ENCODE measurements around the gene APBB2. TPM values are rescaled to one million over a fixed set of nuclear protein-coding genes. Genes with fewer than 3 reads are reported as not detected.

APBB2 gene
- total and polyA plus RNA-seq, 2 experiments from 2014 or later, result 24.1 to 61.0 TPM

GRCh38 chr4:40962551-40963180 lies 251.7 kb downstream of the APBB2 start:
- H3K27me3 ChIP-seq (replicated peaks; ENCODE audit: insufficient read depth), result no peaks in the 10 kb centered on the region
- peaks cover 13% of the 10 kb centered on the region; the same call in 1 of the 2 replicates for H3K79me2 ChIP-seq (ENCODE audit: insufficient read depth)
- H3K4me3 ChIP-seq, result no peak overlapping the region
- H2AFZ ChIP-seq, result no peak overlapping the region
- H3K36me3 ChIP-seq (ENCODE audit: low read depth), result no peaks in the 10 kb centered on the region
- H3K4me2 ChIP-seq (ENCODE audit: unreplicated experiment), result no peak overlapping the region
- WGBS, 2 experiments (ENCODE audit: low coverage in 1 of 2, low lambda C conversion rate in 2 of 2, missing lambda C conversion rate in 2 of 2), result 78 to 79% methylated on average over 7 of the region's 7 CpGs
- no peaks in the 10 kb centered on the region for H3K9me2 ChIP-seq (ENCODE audit: insufficient read depth)
- no peak for DNase-seq
- no peaks in the 10 kb centered on the region for H3K9me3 ChIP-seq (ENCODE audit: low read depth)
- no peaks in the 10 kb centered on the region for H4K20me1 ChIP-seq (ENCODE audit: insufficient read depth)
- in situ Hi-C loops (cut with MboI), result no loop called here
- no peak overlapping the region for H3K9ac ChIP-seq
- H3F3A ChIP-seq (ENCODE audit: insufficient read depth), result peaks cover 11% of the 10 kb centered on the region
- TF ChIP-seq EZH2 (IDR thresholded peaks at IDR 0.05; ENCODE audit: insufficient read depth, poor library complexity, severe bottlenecking), result no peak
- TF ChIP-seq EZH2phosphoT487 (IDR thresholded peaks at IDR 0.05; ENCODE audit: insufficient read depth, low read depth), result no peak
- H3K27ac ChIP-seq, result no peak overlapping the region
- peaks cover 18% of the 10 kb centered on the region for H3K4me1 ChIP-seq (ENCODE audit: insufficient read depth)

GRCh38 chr4:40960941-40961340 lies 253.4 kb downstream of the APBB2 start:
- Histone ChIP-seq H3K79me2 (ENCODE audit: insufficient read depth) (peaks cover 13% of the 10 kb centered on the region; the same call in 1 of the 2 replicates), H2AFZ (no peak overlapping the region), H3K4me3 (no peak overlapping the region), H3K9me3 (ENCODE audit: low read depth) (no peaks in the 10 kb centered on the region), H4K20me1 (ENCODE audit: insufficient read depth) (no peaks in the 10 kb centered on the region), H3K27ac (no peak overlapping the region), H3K4me2 (ENCODE audit: unreplicated experiment) (no peak overlapping the region), H3K36me3 (ENCODE audit: low read depth) (no peaks in the 10 kb centered on the region), H3K9me2 (ENCODE audit: insufficient read depth) (no peaks in the 10 kb centered on the region), H3F3A (ENCODE audit: insufficient read depth) (peaks cover 11% of the 10 kb centered on the region), H3K4me1 (ENCODE audit: insufficient read depth) (peaks cover 23% of the 10 kb centered on the region), H3K27me3 (replicated peaks; ENCODE audit: insufficient read depth) (no peaks in the 10 kb centered on the region), H3K9ac (no peak overlapping the region)
- no peak for TF ChIP-seq EZH2 (IDR thresholded peaks at IDR 0.05; ENCODE audit: insufficient read depth, poor library complexity, severe bottlenecking)
- no peak for TF ChIP-seq EZH2phosphoT487 (IDR thresholded peaks at IDR 0.05; ENCODE audit: insufficient read depth, low read depth)
- in situ Hi-C loops (cut with MboI), result no loop called here
- WGBS, 2 experiments (ENCODE audit: low coverage in 1 of 2, low lambda C conversion rate in 2 of 2, missing lambda C conversion rate in 2 of 2), result 100% methylated on average over 1 of the region's 1 CpG
- DNase-seq, result no peak

- Histone ChIP-seq H3K9me2 (ENCODE audit: insufficient read depth) (no peaks in the 10 kb centered on the region), H3K4me2 (ENCODE audit: unreplicated experiment) (peak overlapping the region; percentile 7), H3K79me2 (ENCODE audit: insufficient read depth) (peaks cover 13% of the 10 kb centered on the region), H3K27me3 (replicated peaks; ENCODE audit: insufficient read depth) (no peaks in the 10 kb centered on the region), H3K4me1 (ENCODE audit: insufficient read depth) (peaks cover 14% of the 10 kb centered on the region), H2AFZ (no peak overlapping the region), H3K27ac (no peak overlapping the region), H3K4me3 (no peak overlapping the region), H3K9ac (no peak overlapping the region), H4K20me1 (ENCODE audit: insufficient read depth) (no peaks in the 10 kb centered on the region), H3K9me3 (ENCODE audit: low read depth) (no peaks in the 10 kb centered on the region), H3F3A (ENCODE audit: insufficient read depth) (no peaks in the 10 kb centered on the region; the same call in 1 of the 2 replicates), H3K36me3 (ENCODE audit: low read depth) (no peaks in the 10 kb centered on the region)
- 30 to 38% methylated on average over 6 of the region's 6 CpGs for WGBS, 2 experiments (ENCODE audit: low coverage in 1 of 2, low lambda C conversion rate in 2 of 2, missing lambda C conversion rate in 2 of 2)
- in situ Hi-C loops (cut with MboI), result no loop called here
- TF ChIP-seq EZH2phosphoT487 (IDR thresholded peaks at IDR 0.05; ENCODE audit: insufficient read depth, low read depth) (no peak), EZH2 (IDR thresholded peaks at IDR 0.05; ENCODE audit: insufficient read depth, poor library complexity, severe bottlenecking) (no peak)
- DNase-seq, result no peak
These were observed 257.1 kb downstream of the APBB2 start for GRCh38 chr4:40957281-40957680.

GRCh38 chr4:40956721-40957255 lies 257.6 kb downstream of the APBB2 start:
- H3K9me3 ChIP-seq (ENCODE audit: low read depth), result no peaks in the 10 kb centered on the region
- no peak overlapping the region for H2AFZ ChIP-seq
- no peak overlapping the region for H3K27ac ChIP-seq
- TF ChIP-seq EZH2 (IDR thresholded peaks at IDR 0.05; ENCODE audit: insufficient read depth, poor library complexity, severe bottlenecking) (no peak), EZH2phosphoT487 (IDR thresholded peaks at IDR 0.05; ENCODE audit: insufficient read depth, low read depth) (no peak)
- no peak overlapping the region for H3K9ac ChIP-seq
- in situ Hi-C loops (cut with MboI), result no loop called here
- H3K9me2 ChIP-seq (ENCODE audit: insufficient read depth), result no peaks in the 10 kb centered on the region
- DNase-seq, result peak; percentile 43
- 49 to 51% methylated on average over 5 of the region's 5 CpGs for WGBS, 2 experiments (ENCODE audit: low coverage in 1 of 2, low lambda C conversion rate in 2 of 2, missing lambda C conversion rate in 2 of 2)
- peak overlapping the region; percentile 7 for H3K4me2 ChIP-seq (ENCODE audit: unreplicated experiment)
- peaks cover 12% of the 10 kb centered on the region for H3K4me1 ChIP-seq (ENCODE audit: insufficient read depth)
- no peaks in the 10 kb centered on the region for H3K27me3 ChIP-seq (replicated peaks; ENCODE audit: insufficient read depth)
- H4K20me1 ChIP-seq (ENCODE audit: insufficient read depth), result no peaks in the 10 kb centered on the region
- H3K36me3 ChIP-seq (ENCODE audit: low read depth), result no peaks in the 10 kb centered on the region
- no peak overlapping the region for H3K4me3 ChIP-seq
- no peaks in the 10 kb centered on the region; the same call in 1 of the 2 replicates for H3F3A ChIP-seq (ENCODE audit: insufficient read depth)
- H3K79me2 ChIP-seq (ENCODE audit: insufficient read depth), result peaks cover 13% of the 10 kb centered on the region
